ENCODE results near the gene NXF2. TPM values are rescaled to one million over a fixed set of nuclear protein-coding genes. Genes with fewer than 3 reads are reported as not detected.

The NXF2 gene, protein sequence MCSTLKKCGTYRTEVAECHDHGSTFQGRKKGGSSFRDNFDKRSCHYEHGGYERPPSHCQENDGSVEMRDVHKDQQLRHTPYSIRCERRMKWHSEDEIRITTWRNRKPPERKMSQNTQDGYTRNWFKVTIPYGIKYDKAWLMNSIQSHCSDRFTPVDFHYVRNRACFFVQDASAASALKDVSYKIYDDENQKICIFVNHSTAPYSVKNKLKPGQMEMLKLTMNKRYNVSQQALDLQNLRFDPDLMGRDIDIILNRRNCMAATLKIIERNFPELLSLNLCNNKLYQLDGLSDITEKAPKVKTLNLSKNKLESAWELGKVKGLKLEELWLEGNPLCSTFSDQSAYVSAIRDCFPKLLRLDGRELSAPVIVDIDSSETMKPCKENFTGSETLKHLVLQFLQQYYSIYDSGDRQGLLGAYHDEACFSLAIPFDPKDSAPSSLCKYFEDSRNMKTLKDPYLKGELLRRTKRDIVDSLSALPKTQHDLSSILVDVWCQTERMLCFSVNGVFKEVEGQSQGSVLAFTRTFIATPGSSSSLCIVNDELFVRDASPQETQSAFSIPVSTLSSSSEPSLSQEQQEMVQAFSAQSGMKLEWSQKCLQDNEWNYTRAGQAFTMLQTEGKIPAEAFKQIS
- not detected in 2 replicates for total RNA-seq

GRCh38 chrX:102246893-102247292 is at the start of gene NXF2:
NXF2 (plus strand) TSS chrX:102247167; CDS start chrX:102307079, 59,912 bp downstream.

GRCh38 chrX:102214986-102215385 is 32.0 kb upstream of the NXF2 start, which contains the start of gene TCP11X1:
TCP11X1 (plus strand) TSS chrX:102215301.

Other genes with a start within 250 kb of the NXF2 start
- not detected in 2 replicates for gene TCEAL2, start 121.5 kb upstream of the NXF2 start, total RNA-seq
- not detected in 2 replicates for gene TCEAL6, start 104.7 kb upstream of the NXF2 start, total RNA-seq
- not detected in 2 replicates for gene BEX5, start 91.2 kb upstream of the NXF2 start, total RNA-seq
- gene TCP11X1, start 31.9 kb upstream of the NXF2 start, total RNA-seq: not detected in 2 replicates
- not detected in 2 replicates for gene NXF2B, start 192.8 kb downstream of the NXF2 start, total RNA-seq
- not detected in 2 replicates for gene TCP11X2, start 224.6 kb downstream of the NXF2 start, total RNA-seq

All from smooth muscle cell of the umbilical artery (primary cell).